Esophagus (tissue), 2 donors: ENCODE measurements around the gene PPIB. TPM values are rescaled to one million over a fixed set of nuclear protein-coding genes. Genes with fewer than 3 reads are reported as not detected.

ENCODE experiments used
- H3K27ac ChIP-seq, 2 donors: one replicate each; pipeline ENCODE4 v1.5.1; 2013; ENCODE audit warnings: low read depth in 2 of 2, mild to moderate bottlenecking in 2 of 2, inconsistent platforms in 1 of 2, low read length in 1 of 2, moderate library complexity in 1 of 2
- H3K27me3 ChIP-seq, 2 donors: one replicate each; pipeline ENCODE4 v1.6.1; 2013; ENCODE audit warnings: low read length in 2 of 2, control low read depth in 1 of 2, mild to moderate bottlenecking in 1 of 2; ENCODE audit not compliant: insufficient read depth in 2 of 2, control insufficient read depth in 1 of 2
- H3K36me3 ChIP-seq, 2 donors: one replicate each; pipeline ENCODE4 v1.6.1; 2013; ENCODE audit warnings: low read length in 1 of 2; ENCODE audit not compliant: control insufficient read depth in 2 of 2, insufficient read depth in 2 of 2
- H3K4me1 ChIP-seq, 2 donors: one replicate each; pipeline ENCODE4 v1.6.1; 2013; ENCODE audit warnings: low read length in 1 of 2; ENCODE audit not compliant: control insufficient read depth in 2 of 2, insufficient read depth in 2 of 2
- H3K4me3 ChIP-seq, 2 donors: one replicate each; pipeline ENCODE4 v1.5.1; 2013; ENCODE audit warnings: low read length in 2 of 2, mild to moderate bottlenecking in 2 of 2, low read depth in 1 of 2, moderate library complexity in 1 of 2
- H3K9me3 ChIP-seq, 2 donors: one replicate each; pipeline ENCODE4 v1.6.1; 2013; ENCODE audit warnings: mild to moderate bottlenecking in 2 of 2, low read depth in 1 of 2, low read length in 1 of 2, moderate library complexity in 1 of 2; ENCODE audit not compliant: control insufficient read depth in 2 of 2, insufficient read depth in 1 of 2
- WGBS, 2 donors: extraction: QIAGEN DNeasy Blood & Tissue Kit; methylation state at CpG; one replicate each; pipeline ENCODE4 v1.1.7; 2013; 5-methylcytosine and 5-hydroxymethylcytosine counted together
- polyA plus RNA-seq, 2 donors: library from polyadenylated mRNA; stranded (reverse); fragments of 200-250 nt; gene quantifications; one replicate each; pipeline ENCODE4 v1.2.3, GENCODE V29; 2013
- donor health status: healthy with polysubstance abuse.
- donor health status: Bipolar disorder and iron deficiency.

Gene PPIB
- polyA plus RNA-seq, 2 donors: 392 to 441 TPM

- H3K36me3 ChIP-seq: peaks cover 0 to 2% of the 10 kb centered on the region in 2 donors
- H3K9me3 ChIP-seq: no peaks in the 10 kb centered on the region
- H3K4me1 ChIP-seq: peaks cover 0 to 2% of the 10 kb centered on the region in 2 donors
- WGBS, 2 donors: 67 to 69% methylated on average over 2 of the region's 2 CpGs
- no peak overlapping the region for H3K4me3 ChIP-seq
- no peaks in the 10 kb centered on the region for H3K27me3 ChIP-seq
- H3K27ac ChIP-seq: no peak overlapping the region
These were observed 24.8 kb upstream of the PPIB start for GRCh38 chr15:64187396-64188191.

GRCh38 chr15:64185146-64185911 lies 22.5 kb upstream of the PPIB start:
- H3K36me3 ChIP-seq: peaks cover 0 to 3% of the 10 kb centered on the region in 2 donors
- no peak overlapping the region for H3K4me3 ChIP-seq
- no peaks in the 10 kb centered on the region for H3K9me3 ChIP-seq
- H3K27ac ChIP-seq: no peak overlapping the region
- peaks cover 0 to 2% of the 10 kb centered on the region in 2 donors for H3K4me1 ChIP-seq
- 92 to 93% methylated on average over 9 of the region's 9 CpGs for WGBS, 2 donors
- H3K27me3 ChIP-seq: no peaks in the 10 kb centered on the region

- WGBS, 2 donors: 89 to 90% methylated on average over 4 of the region's 4 CpGs
- H3K9me3 ChIP-seq: no peaks in the 10 kb centered on the region
- no peaks in the 10 kb centered on the region for H3K27me3 ChIP-seq
- H3K27ac ChIP-seq: no peak overlapping the region
- no peak overlapping the region for H3K4me3 ChIP-seq
- H3K4me1 ChIP-seq: no peaks in the 10 kb centered on the region
- peaks cover 6 to 8% of the 10 kb centered on the region in 2 donors for H3K36me3 ChIP-seq
These were observed 20.1 kb upstream of the PPIB start for GRCh38 chr15:64182859-64183370.

- peaks cover 8 to 9% of the 10 kb centered on the region in 2 donors for H3K36me3 ChIP-seq
- H3K9me3 ChIP-seq: no peaks in the 10 kb centered on the region
- WGBS, 2 donors: 74% methylated on average over 8 of the region's 8 CpGs
- no peaks in the 10 kb centered on the region for H3K27me3 ChIP-seq
- no peak overlapping the region for H3K27ac ChIP-seq
- no peak overlapping the region for H3K4me3 ChIP-seq
- no peaks in the 10 kb centered on the region for H3K4me1 ChIP-seq
These were observed 17.5 kb upstream of the PPIB start for GRCh38 chr15:64180235-64180824.

GRCh38 chr15:64166102-64166890 lies 3.5 kb upstream of the PPIB start:
- Histone ChIP-seq H3K27me3 (no peaks in the 10 kb centered on the region), H3K27ac (no peak overlapping the region), H3K9me3 (no peaks in the 10 kb centered on the region), H3K4me1 (peaks cover 3 to 4% of the 10 kb centered on the region in 2 donors), H3K4me3 (no peak overlapping the region), H3K36me3 (peaks cover 0 to 2% of the 10 kb centered on the region in 2 donors)
- WGBS, 2 donors: 87 to 88% methylated on average over 5 of the region's 5 CpGs

GRCh38 chr15:64164436-64164835 lies 1.6 kb upstream of the PPIB start:
- 83 to 86% methylated on average over 4 of the region's 4 CpGs for WGBS, 2 donors

GRCh38 chr15:64163659-64164362 lies 989 bp upstream of the PPIB start:
- Histone ChIP-seq H3K9me3 (no peaks in the 10 kb centered on the region), H3K36me3 (peaks cover 10 to 14% of the 10 kb centered on the region in 2 donors), H3K27me3 (no peaks in the 10 kb centered on the region), H3K4me3 (peak overlapping the region; percentile 34 to 96), H3K27ac (peak overlapping the region; percentile 81 to 93), H3K4me1 (peaks cover 4 to 5% of the 10 kb centered on the region in 2 donors)
- 54 to 56% methylated on average over 14 of the region's 14 CpGs for WGBS, 2 donors

More at GRCh38 chr15:64164436-64164835, 1.6 kb upstream of the PPIB start:
- Histone ChIP-seq H3K4me1 (peaks cover 4 to 5% of the 10 kb centered on the region in 2 donors), H3K9me3 (no peaks in the 10 kb centered on the region), H3K36me3 (peaks cover 6 to 8% of the 10 kb centered on the region in 2 donors), H3K27ac (peak overlapping the region in 1 of 2 donors; percentile 7), H3K27me3 (no peaks in the 10 kb centered on the region), H3K4me3 (no peak overlapping the region)

- WGBS, 2 donors: 1% methylated on average over 21 of the region's 21 CpGs
- Histone ChIP-seq H3K27me3 (no peaks in the 10 kb centered on the region), H3K9me3 (no peaks in the 10 kb centered on the region), H3K27ac (peak overlapping the region; percentile 92 to 95), H3K4me1 (peaks cover 4 to 5% of the 10 kb centered on the region in 2 donors), H3K4me3 (peak overlapping the region; percentile 96 to 97), H3K36me3 (peaks cover 18 to 25% of the 10 kb centered on the region in 2 donors)
These were observed 349 bp downstream of the PPIB start for GRCh38 chr15:64162478-64162868.
